WTC11 (cell line): ENCODE measurements around the gene GALP. TPM values are rescaled to one million over a fixed set of nuclear protein-coding genes. Genes with fewer than 3 reads are reported as not detected.

ENCODE experiments used
- ATAC-seq: fragments of 200-7000 bp; cut with Tn5 transposase; 2 replicates; pipeline ENCODE4 v1.10.0; 2021; ENCODE audit warnings: mild to moderate bottlenecking, moderate library complexity
- CTCF ChIA-PET: fragments of 300-600 bp; sonication (Branson Sonifier 250); formaldehyde crosslinking; loops from one replicate; lab custom pipeline; 2021; ENCODE audit warnings: antibody characterized with exemption; lab: Charles Lee
- POLR2A ChIA-PET: fragments of 350-600 bp; sonication (Branson Sonifier 250); formaldehyde crosslinking; loops from one replicate; lab custom pipeline; 2021; ENCODE audit warnings: antibody characterized with exemption; lab: Charles Lee
- DNase-seq: peaks from one replicate; pipeline ENCODE4 v3.0.0; 2021; ENCODE audit warnings: low spot score
- H3K27ac Mint-ChIP-seq: 2 replicates; pipeline ENCODE4 v1.8.0; 2021; ENCODE audit warnings: mixed read lengths
- H3K27me3 Mint-ChIP-seq: 2 replicates; pipeline ENCODE4 v1.8.0; 2021; ENCODE audit warnings: low read depth, mild to moderate bottlenecking, moderate library complexity, mixed read lengths
- H3K36me3 Mint-ChIP-seq: 2 replicates; pipeline ENCODE4 v1.8.0; 2021; ENCODE audit warnings: mixed read lengths
- H3K4me1 Mint-ChIP-seq: 2 replicates; pipeline ENCODE4 v1.8.0; 2022; ENCODE audit warnings: mixed read lengths
- H3K4me3 Mint-ChIP-seq: 2 replicates; pipeline ENCODE4 v1.8.0; 2021; ENCODE audit warnings: mild to moderate bottlenecking, moderate library complexity, mixed read lengths
- H3K9me3 Mint-ChIP-seq: 2 replicates; pipeline ENCODE4 v1.8.0; 2021; ENCODE audit warnings: mixed read lengths
- CTCF ChIP-seq: fragments of 200-600 bp; IDR thresholded peaks from 2 replicates; pipeline ENCODE4 v1.8.0; 2022; ENCODE audit warnings: antibody characterized with exemption
- ESRRA ChIP-seq: sonication (generic); formaldehyde crosslinking; IDR thresholded peaks from 2 replicates; pipeline ENCODE4 v1.8.1; 2022; ENCODE audit warnings: mild to moderate bottlenecking, missing genetic modification reagents, borderline replicate concordance
- IRF1 ChIP-seq: sonication (generic); formaldehyde crosslinking; IDR thresholded peaks from 2 replicates; pipeline ENCODE4 v1.8.0; 2023; ENCODE audit warnings: missing genetic modification reagents
- NFE2L1 ChIP-seq: sonication (generic); formaldehyde crosslinking; IDR thresholded peaks from 2 replicates; pipeline ENCODE4 v1.8.1; 2023; ENCODE audit warnings: missing genetic modification reagents
- NFYB ChIP-seq: sonication (generic); formaldehyde crosslinking; conservative IDR thresholded peaks from 2 replicates; pipeline ENCODE4 v1.8.0; 2022; ENCODE audit warnings: low read depth, missing genetic modification reagents
- NR2C2 ChIP-seq: sonication (generic); formaldehyde crosslinking; IDR thresholded peaks from 2 replicates; pipeline ENCODE4 v1.8.0; 2022; ENCODE audit warnings: mild to moderate bottlenecking, missing genetic modification reagents
- PRDM15 ChIP-seq: sonication (generic); formaldehyde crosslinking; IDR thresholded peaks from 2 replicates; pipeline ENCODE4 v1.8.0; 2022; ENCODE audit warnings: missing genetic modification reagents
- SMAD3 ChIP-seq: sonication (generic); formaldehyde crosslinking; IDR thresholded peaks from 2 replicates; pipeline ENCODE4 v1.8.0; 2022; ENCODE audit warnings: missing genetic modification reagents, mild to moderate bottlenecking, borderline replicate concordance
- SMAD4 ChIP-seq: sonication (generic); formaldehyde crosslinking; IDR thresholded peaks from 2 replicates; pipeline ENCODE4 v1.8.0; 2022; ENCODE audit warnings: mild to moderate bottlenecking, missing genetic modification reagents
- TEAD4 ChIP-seq: sonication (generic); formaldehyde crosslinking; IDR thresholded peaks from 2 replicates; pipeline ENCODE4 v1.8.0; 2022; ENCODE audit warnings: mild to moderate bottlenecking, missing genetic modification reagents
- TP53 ChIP-seq: sonication (generic); formaldehyde crosslinking; IDR thresholded peaks from 2 replicates; pipeline ENCODE4 v1.8.1; 2023; ENCODE audit warnings: mild to moderate bottlenecking, missing genetic modification reagents
- ZBTB21 ChIP-seq: sonication (generic); formaldehyde crosslinking; IDR thresholded peaks from 2 replicates; pipeline ENCODE4 v1.8.1; 2023; ENCODE audit warnings: mild to moderate bottlenecking, missing genetic modification reagents, borderline replicate concordance
- ZBTB43 ChIP-seq: sonication (generic); formaldehyde crosslinking; IDR thresholded peaks from 2 replicates; pipeline ENCODE4 v1.8.1; 2023; ENCODE audit warnings: mild to moderate bottlenecking, missing genetic modification reagents
- ZNF232 ChIP-seq: sonication (generic); formaldehyde crosslinking; IDR thresholded peaks from 2 replicates; pipeline ENCODE4 v1.8.0; 2022; ENCODE audit warnings: mild to moderate bottlenecking, missing genetic modification reagents
- ZNF396 ChIP-seq: fragments of 250-450 bp; sonication (Bioruptor Pico); IDR thresholded peaks from 2 replicates; pipeline ENCODE4 v1.8.0; 2021; ENCODE audit warnings: mild to moderate bottlenecking, moderate library complexity, borderline replicate concordance
- total RNA-seq: library from RNA; stranded (reverse); gene quantifications from 3 replicates; pipeline ENCODE4 v1.2.3, GENCODE V29; 2021
- TF ChIP-seq, protein P1 (sequence below): sonication (generic); formaldehyde crosslinking; conservative IDR thresholded peaks from 2 replicates; pipeline ENCODE4 v1.8.1; 2022; ENCODE audit warnings: mild to moderate bottlenecking, missing genetic modification reagents
- TF ChIP-seq, protein P2 (sequence below): fragments of 250-450 bp; sonication (Bioruptor Pico); IDR thresholded peaks from 2 replicates; pipeline ENCODE4 v1.9.0; 2021; ENCODE audit warnings: moderate library complexity, mild to moderate bottlenecking, inconsistent platforms, borderline replicate concordance
- TF ChIP-seq, protein P3 (sequence below): sonication (generic); formaldehyde crosslinking; IDR thresholded peaks from 2 replicates; pipeline ENCODE4 v1.8.0; 2022; ENCODE audit warnings: mild to moderate bottlenecking, missing genetic modification reagents
- TF ChIP-seq, protein P4 (sequence below): fragments of 250-450 bp; sonication (Bioruptor Pico); IDR thresholded peaks from 2 replicates; pipeline ENCODE4 v1.9.0; 2021; ENCODE audit warnings: mild to moderate bottlenecking

GALP gene
- total RNA-seq, 1 experiment from 2014 or later: not detected

DNA sequence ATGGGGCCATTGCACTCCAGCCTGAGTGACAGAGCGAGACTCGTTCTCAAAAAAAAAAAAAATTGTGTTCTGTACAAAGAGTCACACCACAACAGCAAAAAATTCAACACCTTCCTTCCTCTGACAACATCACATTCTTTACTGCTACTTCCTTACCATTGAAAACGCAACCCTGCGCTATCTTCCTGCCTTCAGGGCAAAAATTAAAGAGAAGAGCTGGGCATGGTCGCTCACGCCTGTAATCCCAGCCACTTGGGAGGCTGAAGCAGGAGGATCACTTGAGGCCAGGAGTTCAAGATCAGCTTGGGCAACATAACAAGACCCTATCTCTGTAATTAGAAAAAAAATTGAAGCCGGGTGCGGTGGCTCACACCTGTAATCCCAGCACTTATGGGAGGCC, 44.2 kb upstream of the GALP start:
- Mint-ChIP-seq H3K9me3 (no peaks in the 10 kb centered on the region), H3K27ac (no peak overlapping the region; the same call in 1 of the 2 replicates), H3K36me3 (no peaks in the 10 kb centered on the region), H3K27me3 (no peaks in the 10 kb centered on the region), H3K4me3 (no peak overlapping the region)
- DNase-seq (no peak), ATAC-seq (no peak)
- POLR2A ChIA-PET: no interaction called here
- no peak for TF ChIP-seq ZBTB43 (CRISPR knock-in tag)
- no peak for TF ChIP-seq ESRRA
- TF ChIP-seq CTCF: no peak
- TF ChIP-seq SMAD4 (CRISPR knock-in tag): no peak
- TF ChIP-seq, protein P1, sequence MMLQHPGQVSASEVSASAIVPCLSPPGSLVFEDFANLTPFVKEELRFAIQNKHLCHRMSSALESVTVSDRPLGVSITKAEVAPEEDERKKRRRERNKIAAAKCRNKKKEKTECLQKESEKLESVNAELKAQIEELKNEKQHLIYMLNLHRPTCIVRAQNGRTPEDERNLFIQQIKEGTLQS (CRISPR knock-in tag): no peak
- no peak for TF ChIP-seq NFYB
- no peak for TF ChIP-seq NR2C2 (CRISPR knock-in tag)
- TF ChIP-seq, protein P2, sequence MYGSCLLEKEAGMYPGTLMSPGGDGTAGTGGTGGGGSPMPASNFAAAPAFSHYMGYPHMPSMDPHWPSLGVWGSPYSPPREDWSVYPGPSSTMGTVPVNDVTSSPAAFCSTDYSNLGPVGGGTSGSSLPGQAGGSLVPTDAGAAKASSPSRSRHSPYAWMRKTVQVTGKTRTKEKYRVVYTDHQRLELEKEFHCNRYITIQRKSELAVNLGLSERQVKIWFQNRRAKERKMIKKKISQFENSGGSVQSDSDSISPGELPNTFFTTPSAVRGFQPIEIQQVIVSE: no peak
- TF ChIP-seq, protein P3, sequence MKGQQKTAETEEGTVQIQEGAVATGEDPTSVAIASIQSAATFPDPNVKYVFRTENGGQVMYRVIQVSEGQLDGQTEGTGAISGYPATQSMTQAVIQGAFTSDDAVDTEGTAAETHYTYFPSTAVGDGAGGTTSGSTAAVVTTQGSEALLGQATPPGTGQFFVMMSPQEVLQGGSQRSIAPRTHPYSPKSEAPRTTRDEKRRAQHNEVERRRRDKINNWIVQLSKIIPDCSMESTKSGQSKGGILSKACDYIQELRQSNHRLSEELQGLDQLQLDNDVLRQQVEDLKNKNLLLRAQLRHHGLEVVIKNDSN (CRISPR knock-in tag): no peak
- TF ChIP-seq PRDM15 (CRISPR knock-in tag): no peak
- TF ChIP-seq TP53 (CRISPR knock-in tag): no peak
- no peak for TF ChIP-seq SMAD3
- no peak for TF ChIP-seq IRF1 (CRISPR knock-in tag)
- TF ChIP-seq, all 79 proteins: peak for 0
- peaks cover 21% of the 10 kb centered on the region for H3K4me1 Mint-ChIP-seq
- CTCF ChIA-PET: interaction anchor here (0.6 to 1.4 kb wide), 3 partner anchors 23 to 514 kb away, joined by 3 to 5 read pairs (median 3); no protein-coding TSS in a partner anchor

GRCh38 chr19:56132316-56132822, 43.4 kb upstream of the GALP start:
- no peak for ATAC-seq
- H3K27ac Mint-ChIP-seq: no peak overlapping the region; the same call in 1 of the 2 replicates

More at GRCh38 chr19:56132316-56132822, 43.4 kb upstream of the GALP start:
- DNase-seq: no peak
- H3K27me3 Mint-ChIP-seq: no peaks in the 10 kb centered on the region
- ChIA-PET CTCF (interaction anchor here (0.6 to 1.4 kb wide), 5 partner anchors 23 to 177 kb away, joined by 3 to 5 read pairs (median 5); no protein-coding TSS in a partner anchor), POLR2A (interaction anchor here (0.7 kb wide), 1 partner anchor 438 kb away, joined by 4 read pairs; no protein-coding TSS in a partner anchor)
- H3K9me3 Mint-ChIP-seq: no peaks in the 10 kb centered on the region
- H3K4me1 Mint-ChIP-seq: peaks cover 28% of the 10 kb centered on the region
- no peak overlapping the region for H3K4me3 Mint-ChIP-seq
- H3K36me3 Mint-ChIP-seq: no peaks in the 10 kb centered on the region
- TF ChIP-seq SMAD4 (CRISPR knock-in tag) (no peak), NFE2L1 (CRISPR knock-in tag) (no peak), TEAD4 (CRISPR knock-in tag) (no peak), ZBTB21 (CRISPR knock-in tag) (no peak), ZNF396 (no peak), PRDM15 (CRISPR knock-in tag) (no peak), ZNF232 (CRISPR knock-in tag) (no peak)
- TF ChIP-seq, protein P4, sequence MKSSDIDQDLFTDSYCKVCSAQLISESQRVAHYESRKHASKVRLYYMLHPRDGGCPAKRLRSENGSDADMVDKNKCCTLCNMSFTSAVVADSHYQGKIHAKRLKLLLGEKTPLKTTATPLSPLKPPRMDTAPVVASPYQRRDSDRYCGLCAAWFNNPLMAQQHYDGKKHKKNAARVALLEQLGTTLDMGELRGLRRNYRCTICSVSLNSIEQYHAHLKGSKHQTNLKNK (CRISPR knock-in tag): no peak
